Measurements from ENCODE around the gene CEMIP.

GRCh38 chr15:80921736-80922410 is 142.7 kb downstream of the CEMIP start:
- TF ChIP-seq EP300 (IDR thresholded peaks at IDR 0.05) (no peak), CTCF (IDR thresholded peaks at IDR 0.05) (no peak)
